ENCODE results near the gene DYNC1H1. TPM values are rescaled to one million over a fixed set of nuclear protein-coding genes. Genes with fewer than 3 reads are reported as not detected.
"Not testable (repeated sequence)": the region's sequence is repeated elsewhere in the genome, so short reads cannot be mapped to it uniquely, and the experiment has no call there.

Gene DYNC1H1
- total RNA-seq, 1 donor from 2014 or later: 303 TPM

DNA sequence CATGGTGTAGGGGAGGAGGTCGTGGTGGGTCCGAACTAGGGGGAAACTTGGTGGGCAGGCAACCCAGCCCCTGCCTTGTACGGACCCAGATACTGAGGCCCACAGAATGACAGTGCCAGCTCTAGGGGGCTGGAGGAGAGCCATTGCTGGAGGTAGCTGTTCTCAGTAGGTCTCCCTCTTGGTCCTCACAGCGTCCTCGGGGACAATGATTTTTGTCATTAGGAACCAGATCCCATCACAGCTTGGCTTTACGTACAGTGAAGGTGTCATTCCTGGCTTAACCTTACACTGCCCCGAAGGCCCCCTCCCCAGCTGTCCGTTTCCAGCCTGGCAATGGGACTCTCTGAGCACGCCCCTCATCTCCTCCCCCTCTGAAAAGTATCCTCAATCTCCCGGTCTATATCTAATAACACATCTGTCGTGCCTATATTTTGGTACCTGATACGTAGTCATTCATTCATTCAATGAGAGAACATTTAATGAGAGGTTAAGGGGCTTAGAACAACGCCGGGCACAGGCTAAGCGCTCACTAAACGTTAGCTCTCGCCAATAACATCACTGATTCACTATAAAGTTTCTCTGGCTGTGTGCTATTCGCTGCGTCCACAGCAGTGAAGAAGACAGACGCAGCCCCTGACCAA is 597 bp upstream of the DYNC1H1 start:
- no peak for DNase-seq

DNA sequence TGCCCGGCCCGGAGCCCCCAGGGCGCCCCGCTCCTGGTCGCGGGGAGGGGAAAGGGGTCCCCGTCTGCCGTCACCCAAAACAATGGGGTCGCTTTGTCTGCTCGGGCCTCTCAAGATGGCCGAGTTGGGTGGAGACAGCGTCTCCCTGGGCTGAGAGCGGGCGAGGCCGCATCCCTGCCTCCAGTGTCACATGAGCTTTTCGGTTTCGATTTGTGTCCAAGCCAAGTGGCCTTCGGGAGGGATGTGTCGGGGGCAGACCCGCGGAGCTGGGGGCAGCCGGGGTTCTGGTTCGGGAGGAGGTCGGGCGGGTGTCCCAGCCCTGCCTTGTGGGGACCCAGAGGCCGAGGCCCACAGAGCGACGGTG is 790 bp downstream of the DYNC1H1 start:
- DNase-seq: peak; percentile 52

DNA sequence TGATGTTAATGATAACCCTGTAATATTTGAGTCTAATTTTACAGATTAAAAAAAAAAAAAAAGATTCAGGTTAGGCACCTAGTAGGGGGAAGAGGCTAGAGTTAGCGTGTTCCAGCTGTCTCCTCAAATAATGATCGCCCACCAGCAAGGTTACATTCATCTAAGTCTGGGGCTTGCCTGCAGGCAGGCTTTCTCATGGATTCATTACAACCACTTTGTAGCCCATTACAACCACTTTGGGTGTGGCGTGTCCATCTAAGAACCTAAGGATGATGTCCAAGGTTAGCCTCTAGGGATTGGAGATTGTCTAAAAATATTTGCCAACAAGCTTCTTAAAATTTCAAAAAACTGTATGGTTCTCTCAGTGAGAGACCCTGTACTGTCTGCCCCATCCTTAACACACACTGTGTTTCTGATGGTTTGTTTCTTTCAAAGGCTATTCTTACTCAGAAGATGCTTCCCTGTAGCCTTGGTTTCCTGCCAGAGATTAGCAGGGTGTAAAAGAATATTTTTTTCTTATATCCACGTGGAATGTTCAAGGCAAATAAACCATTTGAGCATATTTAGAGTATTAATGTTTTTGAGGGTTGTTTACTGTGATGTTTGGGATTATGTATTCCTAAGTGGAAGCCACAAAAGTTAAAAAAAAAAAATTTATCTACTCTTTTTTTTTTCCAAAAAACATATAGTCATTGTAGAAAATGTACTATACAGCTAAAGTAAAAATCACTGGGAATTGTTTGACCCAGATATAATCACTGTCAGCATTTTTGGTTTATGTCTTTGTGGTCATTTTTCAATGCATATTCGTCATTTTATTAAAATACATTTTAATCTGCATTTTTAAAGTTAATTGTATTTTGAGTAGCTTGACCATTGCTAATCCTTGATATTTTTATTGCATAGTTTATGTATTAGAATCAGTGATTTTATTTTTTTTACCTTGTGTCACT is 1.7 kb downstream of the DYNC1H1 start:
- no peak for DNase-seq

DNA sequence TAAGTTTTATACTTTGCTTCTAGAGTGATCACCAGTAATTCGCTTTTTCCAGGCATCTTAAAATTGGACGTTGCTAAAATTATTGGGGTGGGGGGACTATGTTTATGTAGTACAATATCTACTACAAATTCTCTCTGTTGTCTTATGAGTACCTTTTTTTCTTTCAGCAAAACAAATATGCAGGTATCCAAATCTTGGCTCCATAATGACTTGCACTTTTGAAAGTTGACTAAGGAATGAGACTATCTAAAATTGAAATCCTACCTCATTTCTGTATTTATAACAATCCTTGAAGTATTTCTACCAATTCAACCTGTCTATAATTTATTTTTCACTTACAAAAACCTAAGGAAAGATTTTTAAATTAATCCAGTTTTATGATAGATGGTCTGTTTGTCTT is 2.4 kb downstream of the DYNC1H1 start:
- no peak for DNase-seq

DNA sequence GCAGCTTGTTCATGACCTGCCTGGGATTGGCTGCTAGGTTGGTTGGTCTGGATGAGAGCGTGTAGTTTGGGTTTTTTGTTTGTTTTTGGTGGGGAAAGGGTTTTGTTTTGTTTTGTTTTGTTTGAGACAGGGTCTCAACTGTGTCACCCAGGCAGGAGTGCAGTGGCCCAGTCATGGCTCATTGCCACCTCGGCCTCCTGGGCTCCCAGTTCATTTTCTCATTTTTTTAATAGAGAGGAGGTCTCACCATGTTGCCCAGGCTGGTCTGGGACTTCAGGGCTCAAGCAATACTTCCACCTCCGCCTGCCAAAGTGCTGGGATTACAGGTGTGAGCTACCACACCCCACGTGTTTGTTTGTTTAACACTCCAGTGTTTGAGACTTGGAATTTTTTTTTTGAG is 3.8 kb downstream of the DYNC1H1 start:
- no peak for DNase-seq

DNA sequence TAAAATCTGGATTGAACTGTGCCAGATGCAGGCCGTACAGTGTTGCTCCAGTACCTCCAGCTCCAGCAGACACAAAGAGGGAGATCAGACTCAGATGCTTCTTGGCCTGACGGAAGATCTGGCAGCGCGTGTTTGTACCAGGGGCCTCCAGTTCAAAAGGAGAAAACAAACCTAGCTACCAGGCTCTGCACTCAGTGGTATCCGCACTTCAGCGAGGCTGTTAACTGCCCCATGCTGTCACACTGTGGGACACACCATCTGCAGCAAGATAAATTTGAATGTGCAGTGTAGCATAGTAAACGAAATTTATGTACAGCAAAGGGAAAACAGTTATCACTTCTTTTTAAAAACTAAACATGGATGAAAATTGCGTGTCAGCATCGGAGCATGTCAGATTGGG is 5.1 kb downstream of the DYNC1H1 start:
- no peak for DNase-seq

DNA sequence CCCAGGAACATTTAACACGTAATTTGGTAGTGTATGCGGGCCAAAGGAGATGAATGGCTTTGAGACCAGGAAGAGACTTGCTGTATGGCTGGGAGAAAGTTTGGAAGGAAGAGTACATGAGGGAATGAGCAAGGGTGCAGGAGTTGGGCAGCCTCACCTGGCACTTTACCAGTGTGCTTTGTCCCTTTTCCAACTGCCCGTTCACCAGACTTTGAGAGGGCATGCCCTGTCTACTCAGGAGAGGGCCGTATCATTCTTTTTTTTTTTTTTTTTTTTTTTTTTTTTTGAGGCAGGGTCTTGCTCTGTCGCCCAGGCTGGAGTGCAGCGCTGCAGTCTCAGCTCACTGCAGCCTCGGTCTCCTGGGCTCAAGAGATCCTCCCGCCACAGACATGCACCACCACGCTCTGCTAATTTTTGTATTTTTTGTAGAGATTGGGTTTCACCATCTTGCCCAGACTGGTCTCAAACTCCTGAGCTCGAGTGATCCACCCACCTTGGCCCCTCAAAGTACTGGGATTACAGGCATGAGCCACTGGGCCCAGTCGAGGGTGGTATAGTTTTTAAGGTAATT is 6.5 kb downstream of the DYNC1H1 start:
- DNase-seq: no peak

DNA sequence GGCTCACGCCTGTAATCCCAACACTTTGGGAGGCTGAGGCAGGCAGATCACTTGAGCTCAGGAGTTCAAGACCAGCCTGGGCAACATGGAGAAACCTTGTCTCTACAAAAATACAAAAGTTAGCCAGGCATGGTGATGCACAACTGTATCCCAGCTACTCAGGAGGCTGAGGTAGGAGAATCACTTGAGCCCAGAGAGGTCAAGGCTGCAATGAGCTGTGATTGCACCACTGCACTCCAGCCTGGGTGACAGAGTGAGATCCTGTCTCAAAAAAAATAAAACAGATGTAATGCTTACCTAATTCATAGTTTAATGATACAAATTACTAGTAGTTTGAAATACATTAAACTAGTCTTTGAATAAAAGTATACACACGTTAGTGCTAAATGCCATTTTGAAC is 7.1 kb downstream of the DYNC1H1 start:
- not testable (repeated sequence) for DNase-seq

DNA sequence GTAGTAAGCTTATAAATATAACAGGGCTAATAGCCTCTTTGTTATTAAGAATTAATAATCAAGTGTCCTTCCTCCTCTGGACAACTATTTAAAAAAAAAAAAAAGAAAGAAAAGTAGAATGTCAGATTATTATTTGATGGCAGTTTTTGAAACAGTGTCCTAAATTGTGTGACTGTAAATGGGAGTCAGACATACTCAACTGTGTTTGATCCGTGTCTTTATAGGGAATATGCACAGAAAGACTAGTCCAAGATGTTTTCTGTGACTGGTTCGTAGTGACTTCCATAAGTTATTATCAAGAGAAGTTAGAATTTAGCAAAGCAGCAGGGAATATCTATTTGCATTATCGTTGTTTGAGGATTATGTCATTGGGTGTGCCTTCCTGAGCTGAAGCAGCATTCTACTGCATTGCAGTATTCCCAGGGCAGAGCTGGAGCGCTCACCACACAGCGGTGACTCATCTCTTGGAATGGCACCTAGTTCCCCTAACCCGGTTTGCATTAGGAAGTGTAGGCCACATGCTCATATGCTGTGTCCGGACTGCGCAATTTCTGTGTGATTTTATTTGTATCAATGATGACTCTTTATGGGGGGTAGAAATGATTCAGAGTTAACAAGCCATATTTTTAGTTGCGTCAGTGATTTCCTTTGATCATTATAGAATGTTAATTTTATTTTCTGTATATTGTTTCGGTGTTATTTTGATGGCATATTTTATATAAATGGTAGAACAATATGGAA is 7.9 kb downstream of the DYNC1H1 start:
- peak; percentile 98 for DNase-seq

DNA sequence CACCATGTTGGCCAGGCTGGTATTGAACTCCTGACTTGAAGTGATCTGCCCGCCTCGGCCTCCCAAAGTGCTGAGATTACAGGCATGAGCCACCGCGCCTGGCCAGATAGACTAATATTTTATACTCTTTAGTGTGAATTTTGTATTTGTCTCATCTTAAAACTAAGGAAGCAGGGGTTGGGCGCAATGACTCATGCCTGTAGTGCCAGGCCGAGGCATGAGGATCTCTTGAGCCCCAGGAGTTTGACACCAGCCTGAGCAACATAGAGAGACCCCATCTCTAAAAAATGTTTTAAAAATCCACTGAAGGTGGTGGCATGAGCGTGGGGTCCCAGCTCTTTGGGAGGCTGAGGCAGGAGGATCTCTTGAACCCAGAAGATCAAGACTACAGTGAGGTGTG is 9.0 kb downstream of the DYNC1H1 start:
- DNase-seq: no peak

DNA sequence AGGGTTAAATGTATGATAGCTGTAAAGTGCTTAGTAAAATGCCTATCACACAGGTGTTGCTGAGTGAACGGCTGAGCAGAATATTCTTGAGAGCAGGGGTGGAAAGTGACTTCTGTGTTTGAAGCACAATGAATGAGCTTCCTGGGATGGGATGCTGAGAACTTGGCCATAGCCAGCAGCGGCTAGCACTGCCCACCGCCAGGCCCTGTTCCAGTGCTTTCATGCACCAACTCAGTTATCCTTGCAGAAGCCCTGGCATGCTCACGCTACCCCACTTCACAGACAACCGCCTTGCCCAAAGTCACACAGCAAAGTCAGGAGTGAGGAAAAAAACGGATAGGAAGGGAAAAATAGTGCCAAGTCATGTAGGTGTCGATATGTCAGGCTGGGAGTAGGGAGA is 10.9 kb downstream of the DYNC1H1 start:
- no peak for DNase-seq

DNA sequence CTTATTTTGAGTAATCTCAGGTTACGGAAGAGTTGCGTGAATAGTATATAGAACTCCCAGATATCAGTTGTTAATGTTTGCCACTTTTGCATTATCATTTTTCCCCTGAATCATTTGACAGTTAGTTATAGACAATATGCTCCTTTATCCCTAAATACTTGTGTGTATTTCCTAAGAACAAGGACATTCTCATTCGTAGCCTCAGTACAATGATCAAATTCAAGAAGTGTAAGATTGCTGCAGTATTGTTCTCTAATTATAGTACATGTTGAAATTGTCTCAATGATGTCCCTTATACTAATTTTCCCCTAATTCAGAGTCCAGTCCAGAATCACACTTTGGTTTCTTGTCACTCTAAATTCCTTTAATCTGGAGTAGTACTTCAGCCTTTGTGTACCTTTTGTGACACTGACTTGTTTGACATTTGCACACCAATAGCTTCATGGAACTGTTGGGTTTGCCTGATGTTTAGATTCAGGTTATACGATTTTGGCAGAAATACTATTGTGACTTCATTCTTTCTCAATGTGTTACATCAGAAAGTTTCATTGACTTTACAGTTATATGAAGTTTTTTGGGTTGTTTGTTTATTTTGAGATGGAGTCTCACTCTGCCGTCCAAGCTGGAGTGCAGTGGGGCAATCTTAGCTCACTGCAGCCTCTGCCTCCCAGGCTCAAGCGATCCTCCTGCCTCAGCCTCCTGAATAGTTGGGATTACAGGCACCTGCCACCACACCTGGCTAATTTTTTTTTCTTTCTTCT is 13.1 kb downstream of the DYNC1H1 start:
- DNase-seq: no peak

DNA sequence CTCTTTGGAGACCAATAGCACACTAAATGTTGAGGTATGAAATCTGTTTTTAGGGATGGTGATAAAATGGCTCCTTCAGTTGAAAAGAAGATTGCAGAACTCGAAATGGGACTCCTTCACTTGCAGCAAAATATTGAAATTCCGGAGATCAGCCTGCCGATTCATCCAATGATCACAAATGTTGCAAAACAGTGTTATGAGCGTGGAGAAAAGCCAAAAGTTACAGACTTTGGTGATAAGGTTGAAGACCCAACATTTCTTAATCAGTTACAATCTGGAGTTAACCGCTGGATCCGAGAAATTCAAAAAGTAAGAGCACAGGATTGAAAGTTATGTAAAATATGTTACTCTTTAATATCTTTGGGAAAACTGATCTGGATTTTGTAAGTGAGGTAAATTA is 15.3 kb downstream of the DYNC1H1 start:
- no peak for DNase-seq

DNA sequence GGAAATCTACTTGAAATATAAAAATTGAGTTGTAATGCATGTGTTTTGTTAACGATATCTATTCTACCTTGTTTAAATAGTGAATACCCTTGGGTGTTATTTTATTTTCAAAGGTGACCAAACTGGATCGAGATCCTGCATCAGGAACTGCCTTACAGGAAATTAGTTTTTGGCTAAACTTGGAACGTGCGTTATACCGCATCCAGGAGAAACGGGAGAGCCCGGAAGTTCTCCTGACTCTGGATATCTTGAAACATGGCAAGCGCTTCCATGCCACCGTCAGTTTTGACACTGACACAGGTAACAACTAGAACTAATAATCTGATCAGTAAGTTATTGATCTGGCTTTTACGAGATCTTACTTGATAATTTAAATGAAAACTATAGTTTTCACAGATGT is 15.9 kb downstream of the DYNC1H1 start:
- DNase-seq: no peak

DNA sequence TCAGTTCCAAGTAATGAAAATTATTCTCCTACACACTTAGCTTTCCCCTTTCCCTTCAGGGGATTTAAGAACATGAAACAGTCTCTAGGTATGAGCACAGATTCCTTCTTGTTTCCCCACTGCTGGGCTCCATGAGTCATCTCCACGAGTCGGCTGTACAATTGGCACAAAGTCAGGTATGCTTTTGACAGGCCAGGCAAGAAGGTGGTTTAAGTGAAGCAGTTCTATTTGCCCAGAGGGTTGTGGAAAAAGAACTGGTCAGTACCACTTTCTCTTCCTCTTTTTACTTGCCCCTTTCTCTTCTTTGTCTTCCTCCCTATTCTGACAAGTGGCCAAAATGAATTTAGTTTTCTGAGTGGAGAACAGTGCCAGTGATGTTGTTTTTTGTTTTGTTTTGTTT is 16.3 kb downstream of the DYNC1H1 start:
- peak; percentile 9 for DNase-seq

DNA sequence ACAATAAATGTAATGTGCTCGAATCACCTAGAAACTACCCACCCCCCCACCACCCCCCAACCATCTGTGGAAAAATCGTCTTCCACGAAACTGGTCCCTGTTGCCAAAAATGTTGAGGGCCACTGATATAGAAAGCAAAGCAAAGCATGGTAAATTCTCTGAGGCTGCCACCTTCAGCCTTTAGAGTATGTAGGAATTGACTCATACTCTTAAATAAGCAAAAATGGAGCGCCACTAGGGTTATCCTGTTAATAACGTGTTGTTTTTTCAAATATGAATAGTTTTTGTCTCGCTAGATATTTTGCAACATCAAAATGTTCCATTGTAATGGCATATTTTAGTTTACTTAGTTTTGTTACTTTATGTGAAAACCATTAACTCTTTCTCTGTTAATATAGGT is 18.2 kb downstream of the DYNC1H1 start:
- no peak for DNase-seq

DNA sequence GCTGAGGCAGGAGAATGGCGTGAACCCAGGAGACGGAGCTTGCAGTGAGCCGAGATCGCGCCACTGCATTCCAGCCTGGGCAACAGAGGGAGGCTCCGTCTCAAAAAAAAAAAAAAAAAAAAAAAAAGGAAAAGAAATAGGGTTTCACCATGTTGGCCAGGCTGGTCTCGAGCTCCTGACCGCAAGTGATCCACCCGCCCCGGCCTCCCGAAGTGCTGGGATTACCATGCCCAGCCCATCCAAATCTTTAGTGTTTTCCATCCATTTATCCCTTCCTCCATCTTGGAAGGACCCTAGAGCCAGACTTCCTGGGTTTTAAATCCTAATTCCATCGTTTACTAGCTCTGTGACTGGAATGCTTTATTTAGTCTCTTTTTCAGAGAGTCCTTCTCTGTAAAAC is 20.5 kb downstream of the DYNC1H1 start:
- not testable (repeated sequence) for DNase-seq

DNA sequence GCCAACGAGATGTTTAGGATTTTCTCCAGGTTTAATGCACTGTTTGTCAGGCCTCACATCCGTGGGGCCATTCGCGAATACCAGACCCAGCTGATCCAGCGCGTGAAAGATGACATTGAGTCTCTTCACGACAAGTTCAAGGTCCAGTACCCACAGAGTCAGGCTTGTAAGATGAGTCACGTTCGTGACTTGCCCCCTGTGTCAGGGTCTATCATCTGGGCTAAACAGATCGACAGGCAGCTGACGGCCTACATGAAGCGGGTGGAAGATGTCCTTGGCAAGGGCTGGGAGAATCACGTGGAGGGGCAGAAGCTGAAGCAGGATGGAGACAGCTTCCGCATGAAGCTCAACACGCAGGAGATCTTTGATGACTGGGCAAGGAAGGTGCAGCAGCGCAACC is 21.6 kb downstream of the DYNC1H1 start:
- no peak for DNase-seq

DNA sequence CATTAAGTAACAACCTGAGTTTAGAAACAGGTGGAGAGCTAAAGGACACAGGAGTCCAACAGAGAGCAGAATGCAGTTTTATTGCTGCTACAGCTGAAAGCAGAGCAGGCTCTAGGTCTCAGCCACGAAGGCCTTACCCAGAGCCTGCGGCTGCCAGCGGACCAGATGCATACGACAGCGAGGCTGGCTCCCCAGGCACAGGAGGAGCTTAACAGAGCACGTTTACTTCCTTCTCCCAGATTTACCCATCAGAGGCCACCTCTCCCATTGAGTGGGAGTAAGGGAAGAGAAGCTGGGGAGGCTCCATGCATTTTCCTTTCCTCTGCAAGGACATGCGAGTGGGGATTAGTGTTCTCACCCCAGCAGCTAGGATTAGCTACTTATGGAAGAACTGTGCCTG is 22.6 kb downstream of the DYNC1H1 start:
- no peak for DNase-seq

DNA sequence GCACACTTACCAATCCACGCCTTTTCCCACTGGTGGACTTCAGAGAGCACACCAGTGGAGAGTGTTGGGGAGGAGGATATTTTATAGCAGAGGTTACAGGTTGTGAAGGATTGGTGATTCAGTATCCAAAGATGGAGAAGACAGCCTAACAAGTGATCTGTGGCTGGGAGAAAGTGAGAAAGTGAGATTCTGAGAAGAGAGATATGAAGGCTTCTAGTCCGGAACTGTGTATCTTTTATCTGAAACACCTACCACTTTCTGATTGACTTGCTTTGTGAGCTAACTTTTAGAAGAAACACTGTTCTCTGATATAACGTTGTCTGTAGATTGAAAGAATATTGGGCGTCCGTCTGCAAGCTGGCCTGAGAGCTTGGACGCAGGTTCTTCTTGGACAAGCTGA is 24.0 kb downstream of the DYNC1H1 start:
- DNase-seq: no peak

DNA sequence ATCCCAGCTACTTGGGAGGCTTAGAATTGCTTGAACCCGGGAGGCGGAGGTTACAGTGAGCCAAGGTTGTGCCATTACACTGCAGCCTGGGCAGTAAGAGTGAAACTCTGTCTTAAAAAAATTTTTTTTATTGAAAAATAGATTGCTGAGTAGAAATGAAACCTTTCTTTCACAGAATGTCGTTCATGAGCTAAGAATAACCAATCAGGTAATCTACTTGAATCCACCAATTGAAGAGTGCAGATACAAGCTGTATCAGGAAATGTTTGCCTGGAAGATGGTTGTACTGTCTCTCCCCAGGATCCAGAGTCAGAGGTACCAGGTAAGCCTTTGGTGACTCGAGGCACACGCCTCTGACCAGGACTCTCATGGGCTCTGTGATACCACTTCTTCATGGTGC is 27.0 kb downstream of the DYNC1H1 start:
- no peak for DNase-seq

DNA sequence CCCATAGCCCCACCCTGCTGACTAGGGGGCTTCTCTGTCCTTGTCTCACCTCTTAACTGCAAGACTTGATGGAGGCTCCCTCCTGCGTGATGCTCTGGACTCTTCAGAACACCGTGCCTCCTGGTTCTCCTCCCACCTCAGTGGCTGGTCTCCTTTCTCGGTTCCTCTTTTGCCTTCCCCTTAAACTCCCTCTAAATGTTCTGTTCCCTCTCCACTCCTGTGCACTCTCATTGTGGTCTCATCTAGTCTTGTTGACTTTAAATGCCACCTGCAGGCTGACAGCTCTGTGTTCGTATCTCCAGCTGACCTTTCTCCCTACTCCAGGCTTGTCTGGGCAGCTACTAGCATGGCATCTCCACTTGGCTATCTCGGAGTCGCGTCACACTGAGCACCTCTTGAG is 28.3 kb downstream of the DYNC1H1 start:
- DNase-seq: no peak
